ENCODE results near the gene AKAP5. TPM values are rescaled to one million over a fixed set of nuclear protein-coding genes. Genes with fewer than 3 reads are reported as not detected.

AKAP5 gene
- total and polyA plus RNA-seq, 2 of the 13 experiments (the other 11 are each of a cell fraction or from before 2014, with no cell fraction given) = 0.18 to 1.5 TPM

DNA sequence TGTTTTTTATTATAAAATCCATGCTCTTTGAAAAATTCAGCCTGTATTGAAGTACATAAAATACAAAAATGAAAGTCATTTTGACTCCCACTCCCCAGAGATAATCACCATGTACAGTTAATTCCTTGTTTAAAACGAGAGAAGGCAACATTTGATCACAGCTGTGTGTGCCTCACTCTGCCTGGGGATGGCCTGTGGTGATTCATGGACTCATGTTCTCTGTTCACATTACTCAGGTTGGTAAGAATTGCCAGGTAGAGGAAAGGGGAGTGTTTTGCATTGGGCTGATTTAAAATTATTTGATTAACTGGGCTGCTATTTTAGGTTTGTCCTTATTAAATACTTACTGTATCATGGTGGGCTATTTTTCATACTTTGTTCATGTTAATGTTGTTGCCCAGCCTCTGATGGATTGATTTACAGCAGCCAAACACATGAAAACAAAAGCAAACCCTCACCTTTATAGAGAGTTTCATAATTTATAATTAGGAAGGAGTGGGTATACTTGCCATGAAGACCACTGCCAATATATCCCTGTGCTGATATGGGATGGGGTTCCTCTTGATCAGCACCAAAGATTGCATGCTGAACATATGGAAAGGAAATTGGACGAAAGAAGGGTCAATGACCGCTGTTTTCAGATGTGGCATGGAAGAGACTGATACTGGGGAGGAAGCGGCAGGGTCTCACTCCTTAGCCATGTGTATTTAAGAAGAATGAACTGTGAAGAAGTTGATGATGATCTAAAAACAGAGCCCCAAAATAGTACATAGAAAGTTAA, 42.3 kb downstream of the AKAP5 start:
- H3K9me3 ChIP-seq (ENCODE audit: low read length) = no peaks in the 10 kb centered on the region
- no peak for TF ChIP-seq HNRNPH1 (optimal IDR thresholded peaks at IDR 0.05; ENCODE audit: low read depth, low read length)
- 0 out of 2 replicates have a peak, but pooled peaks have one; percentile 11 for TF ChIP-seq FOSL2 (CRISPR knock-in tag; IDR thresholded peaks at IDR 0.05)
- no peak for TF ChIP-seq ZNF883 (CRISPR knock-in tag; IDR thresholded peaks at IDR 0.05; ENCODE audit: not compliant biosample characterization)
- no peak overlapping the region for H3K27ac ChIP-seq (ENCODE audit: extremely low read length, insufficient read depth, low read length)
- ChIA-PET CTCF (ENCODE audit: low intra/inter-chr PET ratio, low total read pairs) (no interaction called here), POLR2A (no interaction called here)
- 78% methylated on average over 4 of the region's 4 CpGs for WGBS (ENCODE audit: low lambda C conversion rate)
- H3K27me3 ChIP-seq (ENCODE audit: control insufficient read depth in 1 of 2, insufficient read depth in 2 of 2, low read length in 2 of 2) = no peaks in the 10 kb centered on the region; a peak in 1 of 5 replicates
- 0 out of 6 replicates have a peak overlapping the region, but pooled peaks of 1 of the 3 experiments have one; percentile 10 for H3K4me3 ChIP-seq (replicated peaks in 1 of 3; ENCODE audit: insufficient read depth in 1 of 3, low read depth in 2 of 3, low read length in 3 of 3)
- H3K79me2 ChIP-seq (ENCODE audit: insufficient read depth, low read length) = peaks cover 77% of the 10 kb centered on the region
- in situ Hi-C loops (cut with HindIII; ENCODE audit: extremely low pct_ligation_motif_present, low pct_unique_long_range_greater_than_20kb) = no loop called here
- no peak overlapping the region for H2AFZ ChIP-seq (ENCODE audit: low read length)
- no peak for DNase-seq (ENCODE audit: low spot score)
- H3K4me1 ChIP-seq (ENCODE audit: insufficient read depth, low read length) = peaks cover 61% of the 10 kb centered on the region
- H3K9ac ChIP-seq (ENCODE audit: insufficient read depth, low read depth, low read length) = no peak overlapping the region
- intact Hi-C loops (cut with micrococcal nuclease; ENCODE audit: unreplicated experiment) = no loop called here
- H3K4me2 ChIP-seq (ENCODE audit: low read depth, low read length) = peak overlapping the region; percentile 91
- no TSS peak for BruUV-seq (replicated peaks)
- no peak for ATAC-seq
- peaks cover 39% of the 10 kb centered on the region for H4K20me1 ChIP-seq (ENCODE audit: insufficient read depth, low read length)
- peak; percentile 50 for FAIRE-seq
- no peaks in the 10 kb centered on the region; a peak in 1 of 5 replicates for H3K36me3 ChIP-seq (replicated peaks in 1 of 2; ENCODE audit: control insufficient read depth in 1 of 2, insufficient read depth in 2 of 2, low read length in 2 of 2)

- POLR2A ChIA-PET = interaction anchor here (1.7 kb wide), 1 partner anchor 120 kb away, joined by 4 read pairs; no protein-coding TSS in a partner anchor
- 71% methylated on average over 1 of the region's 1 CpG for WGBS (ENCODE audit: low lambda C conversion rate)
- H4K20me1 ChIP-seq (ENCODE audit: insufficient read depth, low read length) = peaks cover 39% of the 10 kb centered on the region
- H3K4me2 ChIP-seq (ENCODE audit: low read depth, low read length) = peak overlapping the region; percentile 56; the same call in 1 of the 2 replicates
- no peak overlapping the region for H3K27ac ChIP-seq (ENCODE audit: extremely low read length, insufficient read depth, low read length)
- CTCF ChIA-PET (ENCODE audit: low intra/inter-chr PET ratio, low total read pairs) = no interaction called here
- no peaks in the 10 kb centered on the region for H3K9me3 ChIP-seq (ENCODE audit: low read length)
- in situ Hi-C loops (cut with HindIII; ENCODE audit: extremely low pct_ligation_motif_present, low pct_unique_long_range_greater_than_20kb) = no loop called here
- H3K27me3 ChIP-seq (ENCODE audit: control insufficient read depth in 1 of 2, insufficient read depth in 2 of 2, low read length in 2 of 2) = no peaks in the 10 kb centered on the region; a peak in 1 of 5 replicates
- no peaks in the 10 kb centered on the region; a peak in 1 of 5 replicates for H3K36me3 ChIP-seq (replicated peaks in 1 of 2; ENCODE audit: control insufficient read depth in 1 of 2, insufficient read depth in 2 of 2, low read length in 2 of 2)
- H2AFZ ChIP-seq (ENCODE audit: low read length) = no peak overlapping the region
- peaks cover 60% of the 10 kb centered on the region for H3K4me1 ChIP-seq (ENCODE audit: insufficient read depth, low read length)
- no peak overlapping the region for H3K9ac ChIP-seq (ENCODE audit: insufficient read depth, low read depth, low read length)
- FAIRE-seq = no peak
- H3K4me3 ChIP-seq (replicated peaks in 1 of 3; ENCODE audit: insufficient read depth in 1 of 3, low read depth in 2 of 3, low read length in 3 of 3) = no peak overlapping the region
- no peak for DNase-seq (ENCODE audit: low spot score)
- no peak for ATAC-seq
- intact Hi-C loops (cut with micrococcal nuclease; ENCODE audit: unreplicated experiment) = no loop called here
- no TSS peak for BruUV-seq (replicated peaks)
- peaks cover 81% of the 10 kb centered on the region for H3K79me2 ChIP-seq (ENCODE audit: insufficient read depth, low read length)
- TF ChIP-seq ZNF546 (CRISPR knock-in tag; conservative IDR thresholded peaks at IDR 0.05) = no peak
- TF ChIP-seq HNRNPH1 (optimal IDR thresholded peaks at IDR 0.05; ENCODE audit: low read depth, low read length) = no peak
- no peak for TF ChIP-seq TCF7 (IDR thresholded peaks at IDR 0.05; ENCODE audit: low read depth)
- TF ChIP-seq ZFP62 (CRISPR knock-in tag; IDR thresholded peaks at IDR 0.05) = no peak
- TF ChIP-seq TBX3 (IDR thresholded peaks at IDR 0.05; ENCODE audit: borderline replicate concordance) = no peak
- TF ChIP-seq ZNF24 (IDR thresholded peaks at IDR 0.05) = no peak
- TF ChIP-seq ZNF33B (CRISPR knock-in tag; IDR thresholded peaks at IDR 0.05) = no peak
- no peak for TF ChIP-seq NCOA2 (CRISPR knock-in tag; IDR thresholded peaks at IDR 0.05)
- TF ChIP-seq ZNF878 (CRISPR knock-in tag; IDR thresholded peaks at IDR 0.05) = no peak
- TF ChIP-seq, protein P1, sequence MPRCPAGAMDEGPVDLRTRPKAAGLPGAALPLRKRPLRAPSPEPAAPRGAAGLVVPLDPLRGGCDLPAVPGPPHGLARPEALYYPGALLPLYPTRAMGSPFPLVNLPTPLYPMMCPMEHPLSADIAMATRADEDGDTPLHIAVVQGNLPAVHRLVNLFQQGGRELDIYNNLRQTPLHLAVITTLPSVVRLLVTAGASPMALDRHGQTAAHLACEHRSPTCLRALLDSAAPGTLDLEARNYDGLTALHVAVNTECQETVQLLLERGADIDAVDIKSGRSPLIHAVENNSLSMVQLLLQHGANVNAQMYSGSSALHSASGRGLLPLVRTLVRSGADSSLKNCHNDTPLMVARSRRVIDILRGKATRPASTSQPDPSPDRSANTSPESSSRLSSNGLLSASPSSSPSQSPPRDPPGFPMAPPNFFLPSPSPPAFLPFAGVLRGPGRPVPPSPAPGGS (CRISPR knock-in tag; IDR thresholded peaks at IDR 0.05) = no peak
- TF ChIP-seq CCDC6 (CRISPR knock-in tag; IDR thresholded peaks at IDR 0.05) = no peak
- TF ChIP-seq, protein P2, sequence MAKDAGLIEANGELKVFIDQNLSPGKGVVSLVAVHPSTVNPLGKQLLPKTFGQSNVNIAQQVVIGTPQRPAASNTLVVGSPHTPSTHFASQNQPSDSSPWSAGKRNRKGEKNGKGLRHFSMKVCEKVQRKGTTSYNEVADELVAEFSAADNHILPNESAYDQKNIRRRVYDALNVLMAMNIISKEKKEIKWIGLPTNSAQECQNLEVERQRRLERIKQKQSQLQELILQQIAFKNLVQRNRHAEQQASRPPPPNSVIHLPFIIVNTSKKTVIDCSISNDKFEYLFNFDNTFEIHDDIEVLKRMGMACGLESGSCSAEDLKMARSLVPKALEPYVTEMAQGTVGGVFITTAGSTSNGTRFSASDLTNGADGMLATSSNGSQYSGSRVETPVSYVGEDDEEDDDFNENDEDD (CRISPR knock-in tag; IDR thresholded peaks at IDR 0.05; ENCODE audit: borderline replicate concordance) = no peak
- TF ChIP-seq MLLT10 (CRISPR knock-in tag; IDR thresholded peaks at IDR 0.05) = no peak
- TF ChIP-seq TBP (CRISPR knock-in tag; IDR thresholded peaks at IDR 0.05) = no peak
Observed at GRCh38 chr14:64508215-64508776, 43.0 kb downstream of the AKAP5 start.

Measured in HepG2 (cell line).